Measurements from ENCODE around the gene ZNF813. TPM values are rescaled to one million over a fixed set of nuclear protein-coding genes. Genes with fewer than 3 reads are reported as not detected.
"Not testable (repeated sequence)": the region's sequence is repeated elsewhere in the genome, so short reads cannot be mapped to it uniquely, and the experiment has no call there.

Gene ZNF813
- 1 to 10 TPM; 7.9 to 8.2 TPM for total RNA-seq

- DNase-seq: peak; percentile 94
- ATAC-seq (replicated peaks in 1 of 2): peak; percentile 98
- Mint-ChIP-seq H3K9me3 (peaks cover 13% of the 10 kb centered on the region in 2 donors), H3K27me3 (ENCODE audit: low read depth) (peaks cover 12% of the 10 kb centered on the region), H3K27ac (peak within 1 kb of the TSS; percentile 80), H3K4me1 (ENCODE audit: low read depth) (peaks cover 34% of the 10 kb centered on the region), H3K36me3 (ENCODE audit: insufficient read depth in 2 of 2) (peaks cover 19 to 37% of the 10 kb centered on the region in 2 donors), H3K4me3 (peak within 1 kb of the TSS; percentile 76 to 86)
Observed at GRCh38 chr19:53467485-53468262, at the start of gene ZNF813. Gene ZNF813, plus strand, starts transcription at chr19:53467733. Its CDS starts 16,090 bp downstream, at chr19:53483823.

- not testable (repeated sequence) for ATAC-seq (replicated peaks in 1 of 2); H3K4me1 Mint-ChIP-seq (ENCODE audit: low read depth); H3K27ac Mint-ChIP-seq; DNase-seq; H3K4me3 Mint-ChIP-seq; H3K27me3 Mint-ChIP-seq (ENCODE audit: low read depth)
- Mint-ChIP-seq H3K36me3 (ENCODE audit: insufficient read depth in 2 of 2) (peaks cover 4 to 12% of the 10 kb centered on the region in 2 donors), H3K9me3 (peaks cover 5 to 12% of the 10 kb centered on the region in 2 donors)
Observed at GRCh38 chr19:53420520-53421315, 46.8 kb upstream of the ZNF813 start.

DNA sequence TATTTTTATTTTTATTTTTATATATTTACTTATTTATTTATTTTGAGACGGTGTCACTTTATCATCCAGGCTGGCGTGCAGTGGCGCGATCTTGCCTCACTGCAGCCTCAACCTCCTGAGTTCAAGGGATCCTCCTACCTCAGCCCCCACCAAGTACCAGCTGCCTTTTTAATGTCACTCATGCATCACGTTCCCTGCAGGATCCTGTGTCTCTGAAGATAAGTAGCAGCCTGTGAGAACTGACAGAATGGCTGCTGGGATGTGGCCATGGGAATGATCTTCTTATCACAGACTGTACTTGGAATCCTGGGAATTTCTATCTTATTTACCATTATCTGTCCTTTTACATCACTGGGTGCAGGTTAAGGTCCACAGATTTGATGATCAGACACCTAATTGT is 45.0 kb upstream of the ZNF813 start:
- H3K4me1 Mint-ChIP-seq (ENCODE audit: low read depth): no peaks in the 10 kb centered on the region
- no peak overlapping the region for H3K27ac Mint-ChIP-seq
- DNase-seq: no peak
- no peaks in the 10 kb centered on the region for H3K27me3 Mint-ChIP-seq (ENCODE audit: low read depth)
- no peak overlapping the region for H3K4me3 Mint-ChIP-seq
- peaks cover 0 to 3% of the 10 kb centered on the region in 2 donors for H3K36me3 Mint-ChIP-seq (ENCODE audit: insufficient read depth in 2 of 2)
- H3K9me3 Mint-ChIP-seq: peaks cover 2 to 3% of the 10 kb centered on the region in 2 donors
- no peak for ATAC-seq (replicated peaks in 1 of 2)

- H3K27ac Mint-ChIP-seq; H3K36me3 Mint-ChIP-seq (ENCODE audit: insufficient read depth in 2 of 2); ATAC-seq (replicated peaks in 1 of 2); H3K4me3 Mint-ChIP-seq; DNase-seq; H3K27me3 Mint-ChIP-seq (ENCODE audit: low read depth); H3K9me3 Mint-ChIP-seq; H3K4me1 Mint-ChIP-seq (ENCODE audit: low read depth): not testable (repeated sequence)
Observed at GRCh38 chr19:53423074-53423473, 44.5 kb upstream of the ZNF813 start.

GRCh38 chr19:53423680-53424079 is 43.9 kb upstream of the ZNF813 start:
- not testable (repeated sequence) for H3K27ac Mint-ChIP-seq; DNase-seq; H3K36me3 Mint-ChIP-seq (ENCODE audit: insufficient read depth in 2 of 2); H3K9me3 Mint-ChIP-seq; H3K4me3 Mint-ChIP-seq; H3K4me1 Mint-ChIP-seq (ENCODE audit: low read depth); ATAC-seq (replicated peaks in 1 of 2); H3K27me3 Mint-ChIP-seq (ENCODE audit: low read depth)

GRCh38 chr19:53424968-53425597 is 42.5 kb upstream of the ZNF813 start:
- H3K27me3 Mint-ChIP-seq (ENCODE audit: low read depth): no peaks in the 10 kb centered on the region
- peaks cover 10% of the 10 kb centered on the region for H3K4me1 Mint-ChIP-seq (ENCODE audit: low read depth)
- ATAC-seq (replicated peaks in 1 of 2): peak; percentile 46 to 61
- no peaks in the 10 kb centered on the region for H3K9me3 Mint-ChIP-seq
- H3K27ac Mint-ChIP-seq: no peak overlapping the region
- no peak overlapping the region for H3K4me3 Mint-ChIP-seq
- DNase-seq: peak; percentile 63 to 68
- peaks cover 0 to 2% of the 10 kb centered on the region in 2 donors for H3K36me3 Mint-ChIP-seq (ENCODE audit: insufficient read depth in 2 of 2)

DNA sequence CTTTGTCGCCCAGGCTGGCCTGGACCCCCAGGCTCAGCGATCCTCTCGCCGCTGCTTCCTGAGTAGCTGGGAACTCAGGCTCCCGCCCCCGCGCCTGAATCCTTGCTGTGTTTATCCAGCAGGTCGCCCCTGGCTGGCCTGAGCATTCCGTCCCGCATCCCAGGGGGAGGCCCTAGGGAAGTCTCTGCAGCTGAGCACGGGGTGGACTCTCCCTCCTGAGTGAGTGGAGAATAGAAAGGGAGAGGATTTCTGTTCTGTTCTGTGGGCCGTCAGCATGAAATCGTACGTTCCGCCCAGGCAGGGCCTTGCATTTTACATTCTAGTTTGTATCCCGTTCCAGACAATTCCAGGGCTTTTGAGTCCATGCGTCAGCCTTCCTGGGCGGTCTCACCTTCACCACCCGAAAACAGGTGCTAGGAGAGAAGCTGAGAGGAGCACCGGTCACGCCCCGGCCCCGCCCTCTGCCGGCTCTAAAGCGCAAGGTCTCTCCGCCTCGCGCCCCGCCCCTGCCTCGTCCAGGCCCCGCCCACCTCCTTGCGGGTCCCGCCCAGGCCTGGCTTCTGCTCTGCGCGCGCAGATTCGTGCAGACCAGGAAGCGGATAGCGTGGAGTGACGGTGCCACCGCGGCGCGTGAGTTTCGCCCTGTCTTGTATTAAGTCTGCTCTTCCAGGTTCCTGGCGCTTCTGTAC is 36.0 kb upstream of the ZNF813 start, which contains the start of gene ZNF761:
Gene ZNF761, plus strand, starts transcription at position 586 of the 689 bp plus-strand sequence. CDS start 15,285 bp downstream, outside the sequence.
- ATAC-seq (replicated peaks in 1 of 2) (peak; percentile 97 to 99), DNase-seq (peak; percentile 96 to 99)
- Mint-ChIP-seq H3K27me3 (ENCODE audit: low read depth) (no peaks in the 10 kb centered on the region), H3K36me3 (ENCODE audit: insufficient read depth in 2 of 2) (peaks cover 24 to 36% of the 10 kb centered on the region in 2 donors), H3K27ac (peak within 1 kb of the TSS; percentile 72), H3K4me3 (peak within 1 kb of the TSS; percentile 90 to 96), H3K9me3 (peaks cover 0 to 1% of the 10 kb centered on the region in 2 donors), H3K4me1 (ENCODE audit: low read depth) (peaks cover 40% of the 10 kb centered on the region)

GRCh38 chr19:53432088-53432661 is 35.4 kb upstream of the ZNF813 start:
- Mint-ChIP-seq H3K4me3 (peak overlapping the region; percentile 90 to 96), H3K27me3 (ENCODE audit: low read depth) (no peaks in the 10 kb centered on the region), H3K9me3 (peaks cover 0 to 1% of the 10 kb centered on the region in 2 donors), H3K27ac (peak overlapping the region; percentile 72), H3K4me1 (ENCODE audit: low read depth) (peaks cover 40% of the 10 kb centered on the region), H3K36me3 (ENCODE audit: insufficient read depth in 2 of 2) (peaks cover 28 to 39% of the 10 kb centered on the region in 2 donors)
- DNase-seq (peak in 1 of 2 donors; percentile 26), ATAC-seq (replicated peaks in 1 of 2) (peak; percentile 29 to 30)

DNA sequence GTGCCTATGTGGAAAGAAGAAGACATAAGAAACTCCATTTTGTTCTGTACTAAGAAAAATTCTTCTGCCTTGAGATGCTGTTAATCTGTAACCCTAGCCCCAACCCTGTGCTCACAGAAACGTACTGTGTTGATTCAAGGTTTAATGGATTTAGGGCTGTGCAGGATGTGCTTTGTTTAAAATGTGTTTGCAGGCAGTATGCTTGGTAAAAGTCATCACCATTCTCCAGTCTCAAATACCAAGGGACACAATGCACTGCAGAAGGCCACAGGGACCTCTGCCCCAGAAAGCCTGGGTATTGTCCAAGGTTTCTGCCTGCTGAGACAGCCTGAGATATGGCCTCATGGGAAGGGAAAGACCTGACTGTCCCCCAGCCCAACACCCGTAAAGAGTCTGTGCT is 23.7 kb upstream of the ZNF813 start:
- H3K4me3 Mint-ChIP-seq; H3K4me1 Mint-ChIP-seq (ENCODE audit: low read depth); H3K27me3 Mint-ChIP-seq (ENCODE audit: low read depth); ATAC-seq (replicated peaks in 1 of 2); H3K27ac Mint-ChIP-seq; DNase-seq: not testable (repeated sequence)
- peaks cover 11 to 22% of the 10 kb centered on the region in 2 donors for H3K9me3 Mint-ChIP-seq
- peaks cover 45 to 77% of the 10 kb centered on the region in 2 donors for H3K36me3 Mint-ChIP-seq (ENCODE audit: insufficient read depth in 2 of 2)

- H3K27me3 Mint-ChIP-seq (ENCODE audit: low read depth); DNase-seq; H3K4me3 Mint-ChIP-seq; H3K27ac Mint-ChIP-seq; H3K4me1 Mint-ChIP-seq (ENCODE audit: low read depth); ATAC-seq (replicated peaks in 1 of 2): not testable (repeated sequence)
- peaks cover 10 to 25% of the 10 kb centered on the region in 2 donors for H3K9me3 Mint-ChIP-seq
- H3K36me3 Mint-ChIP-seq (ENCODE audit: insufficient read depth in 2 of 2): peaks cover 52 to 83% of the 10 kb centered on the region in 2 donors
Observed at GRCh38 chr19:53447196-53447595, 20.3 kb upstream of the ZNF813 start.

GRCh38 chr19:53455828-53456227 is 11.7 kb upstream of the ZNF813 start:
- H3K4me3 Mint-ChIP-seq: no peak overlapping the region
- ATAC-seq (replicated peaks in 1 of 2): no peak
- peaks cover 35 to 39% of the 10 kb centered on the region in 2 donors for H3K9me3 Mint-ChIP-seq
- no peaks in the 10 kb centered on the region for H3K4me1 Mint-ChIP-seq (ENCODE audit: low read depth)
- H3K27me3 Mint-ChIP-seq (ENCODE audit: low read depth): no peaks in the 10 kb centered on the region
- no peak overlapping the region for H3K27ac Mint-ChIP-seq
- no peak for DNase-seq
- peaks cover 59 to 78% of the 10 kb centered on the region in 2 donors for H3K36me3 Mint-ChIP-seq (ENCODE audit: insufficient read depth in 2 of 2)

DNA sequence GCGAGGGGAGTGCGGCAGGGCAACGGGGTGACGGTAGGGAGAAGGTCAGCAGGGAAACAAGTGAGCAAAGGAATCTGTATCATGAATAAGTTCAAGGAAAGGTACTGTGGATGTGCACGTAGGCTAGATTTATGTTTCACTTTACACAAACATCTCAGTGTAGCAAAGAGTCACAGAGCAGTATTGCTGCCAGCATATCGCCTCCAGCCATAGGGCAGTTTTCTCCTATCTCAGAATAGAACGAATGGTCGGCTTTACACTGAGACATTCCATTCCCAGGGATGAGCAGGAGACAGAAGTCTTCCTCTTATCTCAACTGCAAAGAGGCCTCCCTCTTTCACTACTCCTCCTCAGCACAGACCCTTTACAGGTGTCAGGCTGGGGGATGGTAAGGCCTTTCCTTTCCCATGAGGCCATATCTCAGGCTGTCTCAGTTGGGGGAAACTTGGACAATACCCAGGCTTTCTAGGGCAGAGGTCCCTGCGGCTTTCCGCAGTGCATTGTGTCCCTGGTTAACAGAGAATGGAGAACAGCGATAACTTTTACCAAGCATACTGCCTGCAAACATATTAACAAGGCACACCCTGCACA is 7.3 kb upstream of the ZNF813 start:
- Mint-ChIP-seq H3K9me3 (peaks cover 40 to 46% of the 10 kb centered on the region in 2 donors), H3K27me3 (ENCODE audit: low read depth) (peaks cover 12% of the 10 kb centered on the region), H3K36me3 (ENCODE audit: insufficient read depth in 2 of 2) (peaks cover 42 to 59% of the 10 kb centered on the region in 2 donors)
- not testable (repeated sequence) for H3K4me1 Mint-ChIP-seq (ENCODE audit: low read depth); H3K27ac Mint-ChIP-seq; ATAC-seq (replicated peaks in 1 of 2); H3K4me3 Mint-ChIP-seq; DNase-seq

Data from activated T-cell treated with anti-CD3 and anti-CD28 coated beads, Interleukin-2, amount 50 U/mL, for 72 hours (primary cell).